OCI-LY7 (cell line): ENCODE data around the gene CDK5R2. TPM values are rescaled to one million over a fixed set of nuclear protein-coding genes. Genes with fewer than 3 reads are reported as not detected.

Source experiments
- BruUV-seq: library from RNA; stranded (reverse); fragments of 400-500 nt; replicated peaks from 2 replicates; lab custom pipeline; 2021; lab: Mats Ljungman, UMichigan
- CTCF ChIA-PET: fragments of 300-600 bp; sonication (Branson Sonifier 250); formaldehyde crosslinking; loops from one replicate; lab custom pipeline; 2022; ENCODE audit warnings: antibody characterized with exemption; ENCODE audit not compliant: unreplicated experiment; lab: Charles Lee
- POLR2A ChIA-PET: fragments of 300-600 bp; sonication (Branson Sonifier 250); formaldehyde crosslinking; loops from one replicate; lab custom pipeline; 2022; ENCODE audit warnings: antibody characterized with exemption; lab: Charles Lee
- DNase-seq: peaks from one replicate; pipeline ENCODE4 v3.0.0-alpha.2; 2015; ENCODE audit warnings: low spot score
- H2AFZ ChIP-seq: fragments of 200-600 bp; sonication (generic), shearing (Covaris generic); 2 replicates; pipeline ENCODE4 v1.6.1; 2014; ENCODE audit warnings: mild to moderate bottlenecking, antibody characterized with exemption, low read length, moderate library complexity
- H3K27ac ChIP-seq: fragments of 200-600 bp; sonication (generic); 2 replicates; pipeline ENCODE4 v1.5.1; 2014; ENCODE audit warnings: mixed run types, low read depth, mild to moderate bottlenecking, moderate library complexity, low read length, inconsistent platforms; ENCODE audit not compliant: poor library complexity, severe bottlenecking
- H3K36me3 ChIP-seq: fragments of 200-600 bp; sonication (generic); 2 replicates; pipeline ENCODE4 v1.6.1; 2014; ENCODE audit warnings: mild to moderate bottlenecking, antibody characterized with exemption, low read length, moderate library complexity, mixed read lengths; ENCODE audit not compliant: insufficient read depth
- H3K4me1 ChIP-seq: fragments of 200-600 bp; sonication (generic); 2 replicates; pipeline ENCODE4 v1.5.1; 2014; ENCODE audit warnings: mild to moderate bottlenecking, low read length; ENCODE audit not compliant: insufficient read depth, poor library complexity, severe bottlenecking
- H3K4me2 ChIP-seq: fragments of 200-600 bp; sonication (generic); 2 replicates; pipeline ENCODE4 v1.6.1; 2014; ENCODE audit warnings: mild to moderate bottlenecking, low read length
- H3K4me3 ChIP-seq: fragments of 200-600 bp; sonication (generic); 2 replicates; pipeline ENCODE4 v1.5.1; 2014; ENCODE audit warnings: mild to moderate bottlenecking, low read depth, low read length; ENCODE audit not compliant: poor library complexity, severe bottlenecking
- H3K79me2 ChIP-seq: fragments of 200-600 bp; sonication (generic); 2 replicates; pipeline ENCODE4 v1.6.1; 2016; ENCODE audit warnings: low read depth, mild to moderate bottlenecking, low read length, moderate library complexity, mixed read lengths; ENCODE audit not compliant: insufficient read depth
- H3K9me2 ChIP-seq: fragments of 200-600 bp; sonication (generic); 2 replicates; pipeline ENCODE4 v1.6.1; 2016; ENCODE audit warnings: mild to moderate bottlenecking, low read length, mixed read lengths; ENCODE audit not compliant: insufficient read depth
- H3K9me3 ChIP-seq: fragments of 200-600 bp; sonication (generic); 2 replicates; pipeline ENCODE4 v1.6.1; 2014; ENCODE audit warnings: mild to moderate bottlenecking, mixed run types, low read length, mixed read lengths
- H4K20me1 ChIP-seq: fragments of 200-600 bp; sonication (generic); 2 replicates; pipeline ENCODE4 v1.6.1; 2014; ENCODE audit warnings: mild to moderate bottlenecking, antibody characterized with exemption, low read length, moderate library complexity, mixed read lengths; ENCODE audit not compliant: insufficient read depth
- EZH2phosphoT487 ChIP-seq: fragments of 200-600 bp; sonication (generic); IDR thresholded peaks from 2 replicates; pipeline ENCODE4 v1.6.1; 2018; ENCODE audit warnings: low read depth, borderline replicate concordance, mild to moderate bottlenecking, mixed run types, antibody characterized with exemption, low read length, moderate library complexity, mixed read lengths
- intact Hi-C: fragments of 100-400 bp; cut with micrococcal nuclease; formaldehyde crosslinking; loops from one replicate; pipeline ENCODE4 v1.10.0; 2022; ENCODE audit not compliant: unreplicated experiment
- total RNA-seq, 2 experiments: library from RNA; depleted of rRNA in 1 of 2; stranded (reverse); fragments of >200 nt in 1 of 2; shearing (Covaris generic) in 1 of 2; gene quantifications; 2 replicates each; pipeline ENCODE4 v1.2.3, GENCODE V29; 2014 to 2022
- TF ChIP-seq, protein P1 (sequence below): fragments of 200-600 bp; sonication (generic); conservative IDR thresholded peaks from 2 replicates; pipeline ENCODE4 v1.5.1; 2014; ENCODE audit warnings: mild to moderate bottlenecking, antibody characterized with exemption, low read length, moderate library complexity, mixed read lengths

Gene CDK5R2
- total RNA-seq, 2 experiments from 2014 or later, result 0.09 to 0.63 TPM

- Histone ChIP-seq H3K9me3 (no peaks in the 10 kb centered on the region), H3K4me3 (no peak overlapping the region), H3K4me2 (no peak overlapping the region), H4K20me1 (no peaks in the 10 kb centered on the region), H3K36me3 (no peaks in the 10 kb centered on the region), H3K4me1 (no peaks in the 10 kb centered on the region), H3K9me2 (no peaks in the 10 kb centered on the region), H3K79me2 (no peaks in the 10 kb centered on the region), H3K27ac (no peak overlapping the region), H2AFZ (no peak overlapping the region)
- POLR2A ChIA-PET, result no interaction called here
- no peak for DNase-seq
- CTCF ChIA-PET, result no interaction called here
- intact Hi-C loops, result no loop called here
- BruUV-seq, result no TSS peak
- TF ChIP-seq, protein P1, sequence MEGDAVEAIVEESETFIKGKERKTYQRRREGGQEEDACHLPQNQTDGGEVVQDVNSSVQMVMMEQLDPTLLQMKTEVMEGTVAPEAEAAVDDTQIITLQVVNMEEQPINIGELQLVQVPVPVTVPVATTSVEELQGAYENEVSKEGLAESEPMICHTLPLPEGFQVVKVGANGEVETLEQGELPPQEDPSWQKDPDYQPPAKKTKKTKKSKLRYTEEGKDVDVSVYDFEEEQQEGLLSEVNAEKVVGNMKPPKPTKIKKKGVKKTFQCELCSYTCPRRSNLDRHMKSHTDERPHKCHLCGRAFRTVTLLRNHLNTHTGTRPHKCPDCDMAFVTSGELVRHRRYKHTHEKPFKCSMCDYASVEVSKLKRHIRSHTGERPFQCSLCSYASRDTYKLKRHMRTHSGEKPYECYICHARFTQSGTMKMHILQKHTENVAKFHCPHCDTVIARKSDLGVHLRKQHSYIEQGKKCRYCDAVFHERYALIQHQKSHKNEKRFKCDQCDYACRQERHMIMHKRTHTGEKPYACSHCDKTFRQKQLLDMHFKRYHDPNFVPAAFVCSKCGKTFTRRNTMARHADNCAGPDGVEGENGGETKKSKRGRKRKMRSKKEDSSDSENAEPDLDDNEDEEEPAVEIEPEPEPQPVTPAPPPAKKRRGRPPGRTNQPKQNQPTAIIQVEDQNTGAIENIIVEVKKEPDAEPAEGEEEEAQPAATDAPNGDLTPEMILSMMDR, result no peak
- no peak for TF ChIP-seq EZH2phosphoT487
These were observed 41.1 kb downstream of the CDK5R2 start for GRCh38 chr2:219000569-219000960.

DNA sequence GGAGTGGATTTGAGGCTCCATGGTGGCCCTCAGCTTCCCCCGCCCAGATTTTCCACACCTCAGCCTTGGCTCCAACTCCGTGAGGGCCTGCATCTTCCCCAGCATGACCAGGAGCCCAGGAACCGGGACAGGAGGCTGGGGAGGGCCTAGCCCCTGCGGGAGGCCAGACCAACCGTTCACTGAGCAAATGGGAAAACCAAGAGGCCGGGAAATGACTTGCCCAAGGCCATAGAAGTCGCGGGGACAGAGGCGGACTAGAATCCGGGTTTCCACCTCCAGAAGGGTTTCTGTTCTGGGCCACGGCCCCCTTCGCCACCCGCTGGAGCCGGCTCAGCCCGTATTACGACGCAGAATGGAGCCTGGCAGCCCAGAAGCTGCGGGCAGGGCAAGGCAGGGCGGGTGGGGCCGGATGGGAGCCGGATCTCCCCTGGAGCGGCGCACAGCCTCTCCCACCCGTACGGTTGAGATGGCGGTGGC is 41.7 kb downstream of the CDK5R2 start:
- TF ChIP-seq, protein P1, result no peak
- no peak for TF ChIP-seq EZH2phosphoT487
- no peak overlapping the region for H3K4me3 ChIP-seq
- no peaks in the 10 kb centered on the region for H3K9me3 ChIP-seq
- H3K27ac ChIP-seq, result no peak overlapping the region
- H2AFZ ChIP-seq, result no peak overlapping the region
- intact Hi-C loops, result no loop called here
- no peak overlapping the region for H3K4me2 ChIP-seq
- no peaks in the 10 kb centered on the region for H3K9me2 ChIP-seq
- no peaks in the 10 kb centered on the region for H3K79me2 ChIP-seq
- BruUV-seq, result no TSS peak
- H3K36me3 ChIP-seq, result no peaks in the 10 kb centered on the region
- H4K20me1 ChIP-seq, result no peaks in the 10 kb centered on the region
- DNase-seq, result no peak
- POLR2A ChIA-PET, result no interaction called here
- H3K4me1 ChIP-seq, result no peaks in the 10 kb centered on the region
- CTCF ChIA-PET, result no interaction called here

GRCh38 chr2:219001577-219002394 is 42.3 kb downstream of the CDK5R2 start:
- H3K9me2 ChIP-seq, result no peaks in the 10 kb centered on the region
- H3K79me2 ChIP-seq, result no peaks in the 10 kb centered on the region
- ChIA-PET CTCF (no interaction called here), POLR2A (no interaction called here)
- TF ChIP-seq, protein P1, result no peak
- no peak for TF ChIP-seq EZH2phosphoT487
- H3K9me3 ChIP-seq, result no peaks in the 10 kb centered on the region
- H3K27ac ChIP-seq, result no peak overlapping the region
- peak overlapping the region; percentile 12; the same call in 1 of the 2 replicates for H3K4me2 ChIP-seq
- no peaks in the 10 kb centered on the region for H3K4me1 ChIP-seq
- H3K36me3 ChIP-seq, result no peaks in the 10 kb centered on the region
- no peak overlapping the region for H3K4me3 ChIP-seq
- intact Hi-C loops, result no loop called here
- H4K20me1 ChIP-seq, result no peaks in the 10 kb centered on the region
- no TSS peak for BruUV-seq
- no peak for DNase-seq
- no peak overlapping the region for H2AFZ ChIP-seq
